ES-I3 (cell line): ENCODE data around the gene INSL3.

Experiments
- H3K36me3 ChIP-seq: 2 replicates; pipeline ENCODE4 v1.6.1; 2013; ENCODE audit warnings: mild to moderate bottlenecking, low read length, control low read depth, moderate library complexity; ENCODE audit not compliant: insufficient read depth
- H3K4me1 ChIP-seq: 2 replicates; pipeline ENCODE4 v1.6.1; 2013; ENCODE audit warnings: mild to moderate bottlenecking, control low read depth, low read length; ENCODE audit not compliant: insufficient read depth
- H3K9ac ChIP-seq: 2 replicates; pipeline ENCODE4 v1.6.1; 2013; ENCODE audit warnings: low read depth, mild to moderate bottlenecking, low read length, moderate library complexity
- H3K9me3 ChIP-seq: 2 replicates; pipeline ENCODE4 v1.6.1; 2013; ENCODE audit warnings: mild to moderate bottlenecking, low read length, moderate library complexity; ENCODE audit not compliant: control insufficient read depth, insufficient read depth

Gene INSL3

GRCh38 chr19:17859533-17860330 is 38.4 kb upstream of the INSL3 start, which contains the start of gene RPL18A:
TSS of gene RPL18A (plus strand) at chr19:17859910. CDS start at chr19:17859957, 47 bp downstream.
- H3K4me1 ChIP-seq: 0 out of 2 replicates have a peak, but pooled peaks cover 4% of the 10 kb centered on the region
- peak within 1 kb of the TSS; percentile 93 for H3K9ac ChIP-seq
- H3K36me3 ChIP-seq: peaks cover 33% of the 10 kb centered on the region

GRCh38 chr19:17855280-17856152 is 34.2 kb upstream of the INSL3 start:
- no peak overlapping the region for H3K9ac ChIP-seq
- peaks cover 3% of the 10 kb centered on the region; the same call in 1 of the 2 replicates for H3K4me1 ChIP-seq
- no peaks in the 10 kb centered on the region for H3K9me3 ChIP-seq
- H3K36me3 ChIP-seq: peaks cover 5% of the 10 kb centered on the region; the same call in 1 of the 2 replicates

More at GRCh38 chr19:17859533-17860330, 38.4 kb upstream of the INSL3 start, which contains the start of gene RPL18A:
- H3K9me3 ChIP-seq: no peaks in the 10 kb centered on the region

- no peaks in the 10 kb centered on the region for H3K9me3 ChIP-seq
- H3K9ac ChIP-seq: no peak overlapping the region
Observed at GRCh38 chr19:17854061-17854460, 32.7 kb upstream of the INSL3 start.

GRCh38 chr19:17848595-17849292 is 27.4 kb upstream of the INSL3 start:
- H3K4me1 ChIP-seq: peaks cover 7% of the 10 kb centered on the region; the same call in 1 of the 2 replicates
- H3K36me3 ChIP-seq: no peaks in the 10 kb centered on the region
- no peaks in the 10 kb centered on the region for H3K9me3 ChIP-seq
- H3K9ac ChIP-seq: no peak overlapping the region

More at GRCh38 chr19:17854061-17854460, 32.7 kb upstream of the INSL3 start:
- H3K36me3 ChIP-seq: no peaks in the 10 kb centered on the region
- H3K4me1 ChIP-seq: peaks cover 7% of the 10 kb centered on the region; the same call in 1 of the 2 replicates

GRCh38 chr19:17847538-17848366 is 26.4 kb upstream of the INSL3 start, which contains the start of gene JAK3:
TSS of gene JAK3 (minus strand) at chr19:17847982. CDS start at chr19:17844417, 3,565 bp downstream.
- H3K9me3 ChIP-seq: no peaks in the 10 kb centered on the region
- peaks cover 7% of the 10 kb centered on the region; the same call in 1 of the 2 replicates for H3K4me1 ChIP-seq
- H3K36me3 ChIP-seq: no peaks in the 10 kb centered on the region
- peak within 1 kb of the TSS; percentile 54; the same call in 1 of the 2 replicates for H3K9ac ChIP-seq

GRCh38 chr19:17846146-17846545 is 24.8 kb upstream of the INSL3 start:
- H3K36me3 ChIP-seq: no peaks in the 10 kb centered on the region
- peaks cover 7% of the 10 kb centered on the region; the same call in 1 of the 2 replicates for H3K4me1 ChIP-seq
- no peak overlapping the region for H3K9ac ChIP-seq
- H3K9me3 ChIP-seq: no peaks in the 10 kb centered on the region

- H3K4me1 ChIP-seq: no peaks in the 10 kb centered on the region
- no peak overlapping the region for H3K9ac ChIP-seq
- H3K9me3 ChIP-seq: no peaks in the 10 kb centered on the region
- H3K36me3 ChIP-seq: no peaks in the 10 kb centered on the region
Observed at GRCh38 chr19:17843908-17844490, 22.7 kb upstream of the INSL3 start.

GRCh38 chr19:17843292-17843827 is 22.0 kb upstream of the INSL3 start:
- H3K9ac ChIP-seq: no peak overlapping the region
- no peaks in the 10 kb centered on the region for H3K9me3 ChIP-seq
- no peaks in the 10 kb centered on the region for H3K36me3 ChIP-seq
- no peaks in the 10 kb centered on the region for H3K4me1 ChIP-seq

GRCh38 chr19:17842663-17843291 is 21.5 kb upstream of the INSL3 start:
- H3K9ac ChIP-seq: peak overlapping the region; percentile 55; the same call in 1 of the 2 replicates
- H3K9me3 ChIP-seq: no peaks in the 10 kb centered on the region
- H3K4me1 ChIP-seq: no peaks in the 10 kb centered on the region
- H3K36me3 ChIP-seq: no peaks in the 10 kb centered on the region

- H3K9me3 ChIP-seq: no peaks in the 10 kb centered on the region
- no peaks in the 10 kb centered on the region for H3K4me1 ChIP-seq
- H3K9ac ChIP-seq: peak overlapping the region; percentile 55
- H3K36me3 ChIP-seq: no peaks in the 10 kb centered on the region
Observed at GRCh38 chr19:17841810-17842662, 20.7 kb upstream of the INSL3 start.

- Histone ChIP-seq H3K9ac (peak overlapping the region; percentile 50; the same call in 1 of the 2 replicates), H3K9me3 (no peaks in the 10 kb centered on the region), H3K4me1 (no peaks in the 10 kb centered on the region), H3K36me3 (no peaks in the 10 kb centered on the region)
Observed at GRCh38 chr19:17841371-17841809, 20.1 kb upstream of the INSL3 start.
